Body of pancreas (tissue), 4 donors: ENCODE results near the gene RGS10.

Source experiments
- CTCF ChIP-seq, 7 experiments: fragments of 450-650 bp in 4 of 7; fragments of 200-600 bp in 3 of 7; sonication (generic) in 3 of 7; IDR thresholded peaks; one replicate each; pipeline ENCODE4 v1.5.1; 2016 to 2019; ENCODE audit warnings: antibody characterized with exemption in 7 of 7
- POLR2A ChIP-seq, 3 donors: fragments of 450-650 bp; IDR thresholded peaks; one replicate each; pipeline ENCODE4 v1.6.1; 2016; ENCODE audit warnings: antibody characterized with exemption in 3 of 3, mild to moderate bottlenecking in 2 of 3

GRCh38 chr10:119520283-119520682, 22.2 kb downstream of the RGS10 start:
- TF ChIP-seq CTCF (IDR thresholded peaks at IDR 0.05) (no peak), POLR2A (IDR thresholded peaks at IDR 0.05) (no peak)
